Measurements from ENCODE around the gene CYYR1.

CYYR1 gene

DNA sequence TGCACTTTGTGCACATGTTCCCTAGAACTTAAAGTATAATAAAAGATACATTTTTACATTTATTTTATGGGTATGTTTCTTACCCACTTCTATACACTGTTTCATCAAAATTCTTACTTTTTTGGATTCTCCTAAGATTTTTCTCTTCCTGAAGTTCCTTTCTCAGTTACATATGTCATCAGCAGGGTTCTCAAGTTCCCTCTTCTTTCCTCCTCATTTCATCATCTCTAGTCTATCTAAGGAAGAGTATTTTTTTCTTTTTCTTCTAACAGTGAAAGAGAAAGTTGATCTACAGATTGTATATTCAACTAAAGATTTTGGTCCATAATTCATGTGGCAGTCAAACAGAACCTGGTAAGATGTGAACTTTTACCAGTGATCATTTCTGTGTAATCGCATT lies 41.2 kb upstream of the CYYR1 start:
- TF ChIP-seq ARNTL (CRISPR knock-in tag; IDR thresholded peaks at IDR 0.05; ENCODE audit: borderline replicate concordance, low read depth), result no peak
- TF ChIP-seq ZNF8 (CRISPR knock-in tag; IDR thresholded peaks at IDR 0.05), result no peak
- TF ChIP-seq RARB (CRISPR knock-in tag; IDR thresholded peaks at IDR 0.05), result no peak
- TF ChIP-seq, protein P1, sequence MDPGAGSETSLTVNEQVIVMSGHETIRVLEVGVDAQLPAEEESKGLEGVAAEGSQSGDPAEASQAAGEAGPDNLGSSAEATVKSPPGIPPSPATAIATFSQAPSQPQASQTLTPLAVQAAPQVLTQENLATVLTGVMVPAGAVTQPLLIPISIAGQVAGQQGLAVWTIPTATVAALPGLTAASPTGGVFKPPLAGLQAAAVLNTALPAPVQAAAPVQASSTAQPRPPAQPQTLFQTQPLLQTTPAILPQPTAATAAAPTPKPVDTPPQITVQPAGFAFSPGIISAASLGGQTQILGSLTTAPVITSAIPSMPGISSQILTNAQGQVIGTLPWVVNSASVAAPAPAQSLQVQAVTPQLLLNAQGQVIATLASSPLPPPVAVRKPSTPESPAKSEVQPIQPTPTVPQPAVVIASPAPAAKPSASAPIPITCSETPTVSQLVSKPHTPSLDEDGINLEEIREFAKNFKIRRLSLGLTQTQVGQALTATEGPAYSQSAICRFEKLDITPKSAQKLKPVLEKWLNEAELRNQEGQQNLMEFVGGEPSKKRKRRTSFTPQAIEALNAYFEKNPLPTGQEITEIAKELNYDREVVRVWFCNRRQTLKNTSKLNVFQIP (CRISPR knock-in tag; IDR thresholded peaks at IDR 0.05; ENCODE audit: borderline replicate concordance, low read depth), result no peak
- no peak for TF ChIP-seq ZFP3 (CRISPR knock-in tag; IDR thresholded peaks at IDR 0.05)
- TF ChIP-seq GLIS3 (CRISPR knock-in tag; IDR thresholded peaks at IDR 0.05), result no peak
- no peak for TF ChIP-seq ISL1 (CRISPR knock-in tag; IDR thresholded peaks at IDR 0.05)
- TF ChIP-seq, protein P2, sequence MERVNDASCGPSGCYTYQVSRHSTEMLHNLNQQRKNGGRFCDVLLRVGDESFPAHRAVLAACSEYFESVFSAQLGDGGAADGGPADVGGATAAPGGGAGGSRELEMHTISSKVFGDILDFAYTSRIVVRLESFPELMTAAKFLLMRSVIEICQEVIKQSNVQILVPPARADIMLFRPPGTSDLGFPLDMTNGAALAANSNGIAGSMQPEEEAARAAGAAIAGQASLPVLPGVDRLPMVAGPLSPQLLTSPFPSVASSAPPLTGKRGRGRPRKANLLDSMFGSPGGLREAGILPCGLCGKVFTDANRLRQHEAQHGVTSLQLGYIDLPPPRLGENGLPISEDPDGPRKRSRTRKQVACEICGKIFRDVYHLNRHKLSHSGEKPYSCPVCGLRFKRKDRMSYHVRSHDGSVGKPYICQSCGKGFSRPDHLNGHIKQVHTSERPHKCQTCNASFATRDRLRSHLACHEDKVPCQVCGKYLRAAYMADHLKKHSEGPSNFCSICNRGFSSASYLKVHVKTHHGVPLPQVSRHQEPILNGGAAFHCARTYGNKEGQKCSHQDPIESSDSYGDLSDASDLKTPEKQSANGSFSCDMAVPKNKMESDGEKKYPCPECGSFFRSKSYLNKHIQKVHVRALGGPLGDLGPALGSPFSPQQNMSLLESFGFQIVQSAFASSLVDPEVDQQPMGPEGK (CRISPR knock-in tag; IDR thresholded peaks at IDR 0.05; ENCODE audit: borderline replicate concordance), result no peak
- TF ChIP-seq ZC3H10 (CRISPR knock-in tag; IDR thresholded peaks at IDR 0.05), result no peak
- no peak for ATAC-seq

DNA sequence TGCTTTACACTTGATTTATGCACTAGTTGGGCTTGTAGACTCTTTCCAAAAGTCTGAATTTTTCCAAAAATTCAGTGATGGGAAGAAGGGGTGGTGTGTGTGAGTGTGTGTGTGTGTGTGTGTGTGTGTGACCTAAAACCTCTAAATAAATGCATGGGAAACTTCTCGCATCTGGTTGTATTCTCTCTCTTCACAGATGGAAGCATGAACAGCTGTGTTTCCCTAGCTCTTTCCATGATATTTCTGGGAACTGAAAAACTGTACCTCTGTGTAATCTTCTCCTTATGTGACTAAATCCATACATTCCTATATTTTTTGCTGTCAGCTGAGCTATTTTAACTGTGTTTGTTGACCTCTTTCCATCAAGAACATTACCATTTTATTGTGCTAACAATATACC lies 26.2 kb upstream of the CYYR1 start:
- no peak for ATAC-seq
- TF ChIP-seq CSDC2 (CRISPR knock-in tag; IDR thresholded peaks at IDR 0.05), result no peak
- TF ChIP-seq, protein P2 (CRISPR knock-in tag; IDR thresholded peaks at IDR 0.05; ENCODE audit: borderline replicate concordance), result no peak
- no peak for TF ChIP-seq ZNF70 (CRISPR knock-in tag; IDR thresholded peaks at IDR 0.05)
- TF ChIP-seq SNAI2 (CRISPR knock-in tag; IDR thresholded peaks at IDR 0.05), result no peak
- TF ChIP-seq ARNTL (CRISPR knock-in tag; IDR thresholded peaks at IDR 0.05; ENCODE audit: borderline replicate concordance, low read depth), result no peak
- no peak for TF ChIP-seq BACH2 (CRISPR knock-in tag; IDR thresholded peaks at IDR 0.05; ENCODE audit: borderline replicate concordance)
- TF ChIP-seq GLIS3 (CRISPR knock-in tag; IDR thresholded peaks at IDR 0.05), result no peak
- TF ChIP-seq, protein P1 (CRISPR knock-in tag; IDR thresholded peaks at IDR 0.05; ENCODE audit: borderline replicate concordance, low read depth), result no peak
- TF ChIP-seq ZFP3 (CRISPR knock-in tag; IDR thresholded peaks at IDR 0.05), result no peak
- no peak for TF ChIP-seq ESRRG (CRISPR knock-in tag; IDR thresholded peaks at IDR 0.05)
- no peak for TF ChIP-seq RARB (CRISPR knock-in tag; IDR thresholded peaks at IDR 0.05)
- TF ChIP-seq TCF4 (CRISPR knock-in tag; IDR thresholded peaks at IDR 0.05; ENCODE audit: borderline replicate concordance), result no peak
- TF ChIP-seq ZFP30 (CRISPR knock-in tag; IDR thresholded peaks at IDR 0.05), result no peak
- TF ChIP-seq, protein P3, sequence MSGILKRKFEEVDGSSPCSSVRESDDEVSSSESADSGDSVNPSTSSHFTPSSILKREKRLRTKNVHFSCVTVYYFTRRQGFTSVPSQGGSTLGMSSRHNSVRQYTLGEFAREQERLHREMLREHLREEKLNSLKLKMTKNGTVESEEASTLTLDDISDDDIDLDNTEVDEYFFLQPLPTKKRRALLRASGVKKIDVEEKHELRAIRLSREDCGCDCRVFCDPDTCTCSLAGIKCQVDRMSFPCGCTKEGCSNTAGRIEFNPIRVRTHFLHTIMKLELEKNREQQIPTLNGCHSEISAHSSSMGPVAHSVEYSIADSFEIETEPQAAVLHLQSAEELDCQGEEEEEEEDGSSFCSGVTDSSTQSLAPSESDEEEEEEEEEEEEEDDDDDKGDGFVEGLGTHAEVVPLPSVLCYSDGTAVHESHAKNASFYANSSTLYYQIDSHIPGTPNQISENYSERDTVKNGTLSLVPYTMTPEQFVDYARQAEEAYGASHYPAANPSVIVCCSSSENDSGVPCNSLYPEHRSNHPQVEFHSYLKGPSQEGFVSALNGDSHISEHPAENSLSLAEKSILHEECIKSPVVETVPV (CRISPR knock-in tag; IDR thresholded peaks at IDR 0.05), result no peak
- TF ChIP-seq ZNF565 (CRISPR knock-in tag; conservative IDR thresholded peaks at IDR 0.05; ENCODE audit: low read depth), result no peak
- TF ChIP-seq ZC3H10 (CRISPR knock-in tag; IDR thresholded peaks at IDR 0.05), result no peak

DNA sequence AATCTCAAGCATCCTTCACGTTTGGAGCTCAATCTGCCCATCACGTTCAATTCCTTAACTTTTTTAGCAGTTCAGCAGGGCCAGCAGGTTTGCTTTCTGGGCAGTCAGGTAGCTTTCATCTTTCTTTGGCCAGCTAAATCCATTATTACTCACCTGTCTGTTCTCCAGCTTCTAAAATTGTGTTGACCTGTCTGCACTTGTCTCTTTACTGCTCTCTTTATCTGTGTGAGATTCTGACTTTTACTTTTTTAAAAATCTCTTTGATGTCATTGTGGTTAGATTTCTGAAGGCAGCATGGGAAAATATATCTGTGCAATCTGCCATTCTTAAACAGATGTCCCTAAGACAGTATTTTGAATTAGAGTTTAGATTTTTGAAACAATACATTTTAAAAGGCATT lies 24.9 kb upstream of the CYYR1 start:
- ATAC-seq, result no peak
- TF ChIP-seq OSR1 (CRISPR knock-in tag; IDR thresholded peaks at IDR 0.05) (no peak), BACH2 (CRISPR knock-in tag; IDR thresholded peaks at IDR 0.05; ENCODE audit: borderline replicate concordance) (no peak), CSDC2 (CRISPR knock-in tag; IDR thresholded peaks at IDR 0.05) (no peak), ZC3H10 (CRISPR knock-in tag; IDR thresholded peaks at IDR 0.05) (no peak), GLIS3 (CRISPR knock-in tag; IDR thresholded peaks at IDR 0.05) (no peak), ESRRG (CRISPR knock-in tag; IDR thresholded peaks at IDR 0.05) (no peak), ZFP3 (CRISPR knock-in tag; IDR thresholded peaks at IDR 0.05) (no peak), PPARA (CRISPR knock-in tag; IDR thresholded peaks at IDR 0.05; ENCODE audit: borderline replicate concordance) (no peak), ARNTL (CRISPR knock-in tag; IDR thresholded peaks at IDR 0.05; ENCODE audit: borderline replicate concordance, low read depth) (no peak)
- TF ChIP-seq, protein P1 (CRISPR knock-in tag; IDR thresholded peaks at IDR 0.05; ENCODE audit: borderline replicate concordance, low read depth), result no peak

Data from SK-N-SH treated with all-trans-retinoic acid at 6 μM for 48 hours (cell line).